ENCODE results near the gene CCDC15.
"Not testable (repeated sequence)": the region's sequence is repeated elsewhere in the genome, so short reads cannot be mapped to it uniquely, and the experiment has no call there.

CCDC15 gene

GRCh38 chr11:125078016-125078415, 124.0 kb downstream of the CCDC15 start:
- no peak for DNase-seq (ENCODE audit: low read depth, low spot score)
- no peak overlapping the region for H3K27ac ChIP-seq

- H3K27ac ChIP-seq: no peak overlapping the region
- DNase-seq (ENCODE audit: low read depth, low spot score): no peak
Observed at GRCh38 chr11:125078516-125079140, 124.6 kb downstream of the CCDC15 start.

- DNase-seq (ENCODE audit: low read depth, low spot score): no peak
Observed at GRCh38 chr11:125079151-125079877, 125.3 kb downstream of the CCDC15 start.

DNA sequence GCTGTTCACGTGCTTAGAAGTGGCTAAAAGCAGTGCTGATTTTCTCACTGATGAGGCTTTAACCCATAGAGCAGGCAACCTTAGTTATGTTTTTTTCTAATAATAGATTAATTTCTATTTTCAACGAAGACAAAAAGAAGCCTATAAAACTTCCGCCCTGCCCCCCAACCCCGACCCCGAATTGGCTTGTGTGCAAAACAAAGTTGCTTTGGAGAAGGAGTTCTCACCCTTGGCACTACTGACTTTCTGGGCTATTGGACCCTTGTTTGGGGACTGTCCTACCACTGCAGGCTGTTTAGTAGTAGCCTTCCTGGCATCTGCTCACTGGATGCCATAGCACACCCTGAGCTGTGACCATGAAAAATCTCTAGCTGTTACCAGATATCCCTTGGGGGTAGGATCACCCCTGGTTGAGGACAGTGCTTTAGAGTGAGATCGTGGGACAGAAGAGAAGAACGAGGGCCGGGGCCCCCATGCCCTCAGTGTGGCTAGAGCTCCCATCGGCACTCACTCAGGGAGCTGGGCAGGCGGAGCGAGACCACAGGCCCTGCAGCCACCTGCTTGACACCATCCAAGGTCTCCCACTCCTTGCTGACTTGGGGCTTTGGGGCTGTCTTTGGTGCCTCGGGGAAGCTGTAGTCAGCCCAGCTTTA, 126.0 kb downstream of the CCDC15 start:
- DNase-seq (ENCODE audit: low read depth, low spot score): no peak
- H3K27ac ChIP-seq: no peak overlapping the region

More at GRCh38 chr11:125079151-125079877, 125.3 kb downstream of the CCDC15 start:
- no peak overlapping the region for H3K27ac ChIP-seq

- DNase-seq (ENCODE audit: low read depth, low spot score): no peak
- H3K27ac ChIP-seq: no peak overlapping the region
Observed at GRCh38 chr11:125080531-125080911, 126.5 kb downstream of the CCDC15 start.

GRCh38 chr11:125081098-125081798, 127.2 kb downstream of the CCDC15 start:
- no peak overlapping the region for H3K27ac ChIP-seq
- DNase-seq (ENCODE audit: low read depth, low spot score): no peak

GRCh38 chr11:125082040-125082439, 128.0 kb downstream of the CCDC15 start:
- DNase-seq (ENCODE audit: low read depth, low spot score): no peak
- H3K27ac ChIP-seq: peak overlapping the region; percentile 91

DNA sequence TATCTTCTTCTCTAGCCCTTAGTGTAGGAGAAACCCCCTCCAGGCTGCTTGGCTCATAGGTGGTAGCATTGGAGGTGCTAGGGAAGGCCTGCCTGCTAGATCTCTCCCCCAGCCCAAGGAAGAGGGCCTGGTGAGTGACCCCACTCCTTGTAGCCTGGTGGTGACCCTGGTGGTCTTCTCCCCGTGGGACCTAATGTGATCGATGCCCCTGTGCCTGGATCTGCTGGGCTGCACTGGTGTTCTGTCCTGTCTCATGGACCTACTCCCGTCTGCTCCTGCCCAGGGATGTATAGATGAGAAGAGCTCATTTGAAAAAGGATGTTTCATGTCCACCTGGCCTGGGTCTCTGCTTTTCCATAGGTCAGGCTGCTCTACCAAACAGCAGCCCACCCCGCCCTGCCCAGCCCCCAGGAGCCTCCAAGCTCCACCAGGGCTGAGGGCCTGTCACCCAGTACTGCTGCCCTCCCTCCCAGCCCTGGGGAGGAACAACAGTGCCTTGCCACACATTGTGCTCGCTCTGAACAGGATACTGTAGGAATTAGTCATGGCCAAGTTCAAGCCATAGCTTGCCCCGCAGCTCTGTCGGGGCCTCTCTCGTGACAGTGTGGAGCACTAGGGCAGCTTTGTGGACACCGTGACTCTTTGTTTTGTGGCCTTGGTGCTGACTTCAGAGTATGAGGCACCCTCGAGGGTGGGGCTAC, 128.8 kb downstream of the CCDC15 start:
- peak; percentile 90 for DNase-seq (ENCODE audit: low read depth, low spot score)
- H3K27ac ChIP-seq: peak overlapping the region; percentile 91

- peak overlapping the region; percentile 91 for H3K27ac ChIP-seq
- no peak for DNase-seq (ENCODE audit: low read depth, low spot score)
Observed at GRCh38 chr11:125083312-125084056, 129.5 kb downstream of the CCDC15 start.

DNA sequence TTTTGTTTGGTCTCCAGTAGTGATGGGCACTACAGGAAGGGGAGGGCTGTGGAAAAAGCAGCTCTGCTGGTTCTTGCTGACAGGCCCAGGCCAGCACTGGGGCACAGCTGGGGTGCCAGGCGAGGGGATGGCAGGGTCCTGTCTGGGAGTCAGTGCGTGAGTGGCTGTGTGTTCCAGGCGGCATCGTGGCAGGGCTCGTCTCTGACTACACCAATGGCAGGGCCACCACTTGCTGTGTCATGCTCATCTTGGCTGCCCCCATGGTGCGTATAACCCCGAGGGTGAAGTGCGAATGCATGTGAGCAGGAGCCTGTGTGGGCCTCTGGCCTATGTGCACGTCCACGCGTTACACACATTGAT, 130.0 kb downstream of the CCDC15 start:
- peak overlapping the region; percentile 91 for H3K27ac ChIP-seq
- DNase-seq (ENCODE audit: low read depth, low spot score): no peak

GRCh38 chr11:125084761-125085231, 130.8 kb downstream of the CCDC15 start:
- DNase-seq (ENCODE audit: low read depth, low spot score): no peak
- no peak overlapping the region for H3K27ac ChIP-seq

DNA sequence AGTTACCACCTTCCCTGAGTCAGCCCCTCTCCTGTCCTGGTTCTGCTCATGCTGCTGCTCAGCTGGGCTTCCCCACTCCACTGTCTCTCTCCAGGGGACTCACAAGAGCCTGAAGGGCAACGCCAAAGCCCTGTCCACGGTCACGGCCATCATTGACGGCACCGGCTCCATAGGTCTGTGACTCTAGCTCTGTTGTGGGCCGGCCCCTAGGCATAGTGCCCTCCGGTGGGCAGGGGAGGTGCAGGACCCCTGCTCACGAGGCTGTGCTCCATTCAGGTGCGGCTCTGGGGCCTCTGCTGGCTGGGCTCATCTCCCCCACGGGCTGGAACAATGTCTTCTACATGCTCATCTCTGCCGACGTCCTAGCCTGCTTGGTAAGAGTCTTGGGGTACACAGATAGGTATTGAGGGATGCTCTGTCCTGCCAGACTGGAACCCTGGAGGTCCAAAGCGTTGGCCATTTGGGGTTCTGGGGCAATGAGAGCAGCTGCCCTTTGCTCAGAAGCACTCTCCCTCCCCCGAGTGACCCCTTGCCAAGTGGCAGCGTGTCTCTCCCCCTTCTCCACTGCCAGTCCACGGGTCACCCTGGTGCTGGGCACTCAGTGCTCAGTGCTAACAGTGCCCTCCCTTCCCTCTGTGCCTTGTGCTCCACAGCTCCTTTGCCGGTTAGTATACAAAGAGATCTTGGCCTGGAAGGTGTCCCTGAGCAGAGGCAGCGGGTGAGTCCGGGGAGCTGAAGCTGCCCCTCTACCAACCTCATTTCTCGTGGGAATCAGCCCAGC, 131.5 kb downstream of the CCDC15 start:
- no peak for DNase-seq (ENCODE audit: low read depth, low spot score)
- H3K27ac ChIP-seq: no peak overlapping the region

DNA sequence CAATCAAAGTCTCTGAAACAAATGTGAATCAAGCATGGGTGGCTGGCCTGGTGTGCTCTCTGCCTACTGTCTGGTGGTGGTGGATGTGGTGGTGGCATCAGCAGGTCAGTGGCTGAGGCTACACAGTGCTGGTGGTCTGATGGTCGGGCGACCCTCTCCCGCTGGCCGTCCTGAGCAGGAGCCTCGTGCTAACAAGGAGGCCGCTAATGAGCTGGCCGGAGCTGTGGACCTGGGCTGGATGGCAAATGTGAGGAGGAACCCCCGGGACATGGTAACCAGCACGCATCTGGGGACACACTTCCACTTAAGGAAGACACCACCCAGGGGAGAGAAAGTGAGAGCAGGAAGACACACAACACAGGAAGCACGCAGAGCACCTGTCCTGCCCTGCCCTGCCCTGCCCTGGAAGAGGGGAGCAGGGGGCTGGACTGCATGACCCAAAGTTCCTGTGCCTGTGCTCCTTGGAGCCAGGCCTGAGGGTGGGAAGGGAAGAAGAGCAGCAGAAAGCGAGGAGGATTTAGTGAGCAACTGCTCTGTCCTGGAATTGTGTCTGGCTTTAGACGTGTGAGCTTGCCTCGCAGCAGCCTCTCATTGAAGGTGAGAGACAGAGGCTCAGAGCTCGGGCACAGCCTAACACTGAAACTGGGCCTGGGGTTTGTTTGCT, 132.8 kb downstream of the CCDC15 start:
- no peak overlapping the region for H3K27ac ChIP-seq
- no peak for DNase-seq (ENCODE audit: low read depth, low spot score)

DNA sequence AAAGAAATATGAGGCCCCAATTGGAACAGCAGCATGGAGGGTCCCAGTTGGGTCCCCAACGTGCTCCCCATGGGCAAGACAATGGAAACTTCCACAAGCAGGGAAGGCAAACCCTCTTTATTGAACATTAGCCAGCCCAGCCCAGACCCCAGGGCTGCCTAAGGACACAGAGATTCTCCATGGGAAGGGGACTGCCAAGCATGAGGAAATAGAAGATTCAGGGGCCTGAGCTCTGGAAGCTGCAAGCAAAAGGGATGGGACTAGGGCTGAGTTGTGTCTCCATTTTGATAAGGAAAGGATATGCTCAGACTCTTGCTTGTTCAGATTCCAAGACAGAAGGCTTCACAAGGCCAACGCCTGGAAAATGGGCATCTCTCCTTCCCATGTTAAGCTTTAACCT, 134.1 kb downstream of the CCDC15 start:
- no peak for DNase-seq (ENCODE audit: low read depth, low spot score)
- no peak overlapping the region for H3K27ac ChIP-seq

GRCh38 chr11:125088576-125089455, 134.8 kb downstream of the CCDC15 start:
- no peak for DNase-seq (ENCODE audit: low read depth, low spot score)
- H3K27ac ChIP-seq: no peak overlapping the region

GRCh38 chr11:125089481-125089880, 135.5 kb downstream of the CCDC15 start:
- DNase-seq (ENCODE audit: low read depth, low spot score); H3K27ac ChIP-seq: not testable (repeated sequence)

GRCh38 chr11:125090151-125090550, 136.1 kb downstream of the CCDC15 start:
- not testable (repeated sequence) for DNase-seq (ENCODE audit: low read depth, low spot score); H3K27ac ChIP-seq
